Astrocyte of the hippocampus (primary cell): Measurements from ENCODE around the gene RAB6B.
A peak's percentile ranks its signal among the peaks of the same experiment; 100 is the strongest.

Experiments used
- DNase-seq: peaks from one replicate; pipeline ENCODE4 v3.0.0; 2011; ENCODE audit warnings: low read depth, low spot score

RAB6B gene

GRCh38 chr3:133895208-133896001 is at the start of gene RAB6B:
Gene RAB6B (minus strand): TSS chr3:133895882. CDS start chr3:133895466, 416 bp downstream.
- peak; percentile 75 for DNase-seq

GRCh38 chr3:133944641-133945380 is 49.1 kb upstream of the RAB6B start:
- peak; percentile 95 for DNase-seq

- peak; percentile 57 for DNase-seq
These were observed 48.5 kb upstream of the RAB6B start for GRCh38 chr3:133944181-133944580.

GRCh38 chr3:133943639-133944141 is 48.0 kb upstream of the RAB6B start:
- peak; percentile 94 for DNase-seq

GRCh38 chr3:133943031-133943535 is 47.4 kb upstream of the RAB6B start:
- DNase-seq: no peak

- peak; percentile 85 for DNase-seq
These were observed 45.7 kb upstream of the RAB6B start for GRCh38 chr3:133941415-133941821.

- no peak for DNase-seq
These were observed 44.9 kb upstream of the RAB6B start for GRCh38 chr3:133940536-133940935.

GRCh38 chr3:133939463-133939835 is 43.8 kb upstream of the RAB6B start:
- DNase-seq: no peak

GRCh38 chr3:133938770-133939462 is 43.2 kb upstream of the RAB6B start:
- no peak for DNase-seq

GRCh38 chr3:133937756-133938601 is 42.3 kb upstream of the RAB6B start:
- DNase-seq: peak; percentile 86

- DNase-seq: no peak
These were observed 41.5 kb upstream of the RAB6B start for GRCh38 chr3:133937061-133937686.

GRCh38 chr3:133935843-133936769 is 40.4 kb upstream of the RAB6B start:
- DNase-seq: no peak

GRCh38 chr3:133934996-133935842 is 39.5 kb upstream of the RAB6B start:
- DNase-seq: no peak

GRCh38 chr3:133934073-133934970 is 38.6 kb upstream of the RAB6B start:
- no peak for DNase-seq

GRCh38 chr3:133933097-133934024 is 37.7 kb upstream of the RAB6B start:
- no peak for DNase-seq

- DNase-seq: no peak
These were observed 36.3 kb upstream of the RAB6B start for GRCh38 chr3:133932009-133932408.
